Measurements from ENCODE around the gene TRIP13.

DNA sequence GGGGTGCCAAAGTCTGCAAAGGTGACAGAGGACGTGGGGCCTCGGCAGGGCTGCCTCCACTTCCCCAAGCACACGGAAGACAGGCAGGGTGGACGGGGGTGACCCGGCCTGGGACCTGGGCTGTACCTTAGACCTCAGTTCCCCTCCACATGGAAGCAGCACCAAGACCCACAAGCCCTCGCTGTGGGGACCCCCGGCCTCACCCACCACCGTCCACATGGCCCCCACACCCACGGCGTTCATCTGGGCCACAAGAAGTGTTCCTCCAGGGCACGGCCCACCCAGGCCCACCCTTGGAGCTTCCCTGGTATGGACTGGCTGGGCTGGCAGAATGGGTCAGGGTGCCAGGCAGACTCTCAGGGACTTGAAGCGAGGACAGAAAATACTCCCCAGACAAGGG, 70.1 kb downstream of the TRIP13 start:
- TF ChIP-seq POLR2AphosphoS5 (IDR thresholded peaks at IDR 0.05; ENCODE audit: low read depth, low read length) (no peak), POLR2A (IDR thresholded peaks at IDR 0.05; ENCODE audit: low read depth, low read length) (no peak)
